HPDE6-E6E7 (cell line): ENCODE results near the gene TET2.
"Not testable (repeated sequence)": the region's sequence is repeated elsewhere in the genome, so short reads cannot be mapped to it uniquely, and the experiment has no call there.

Source experiments
- DNase-seq: peaks from one replicate; pipeline ENCODE4 v3.0.0; 2011; ENCODE audit warnings: missing footprints; ENCODE audit errors: extremely low spot score

The TET2 gene

DNA sequence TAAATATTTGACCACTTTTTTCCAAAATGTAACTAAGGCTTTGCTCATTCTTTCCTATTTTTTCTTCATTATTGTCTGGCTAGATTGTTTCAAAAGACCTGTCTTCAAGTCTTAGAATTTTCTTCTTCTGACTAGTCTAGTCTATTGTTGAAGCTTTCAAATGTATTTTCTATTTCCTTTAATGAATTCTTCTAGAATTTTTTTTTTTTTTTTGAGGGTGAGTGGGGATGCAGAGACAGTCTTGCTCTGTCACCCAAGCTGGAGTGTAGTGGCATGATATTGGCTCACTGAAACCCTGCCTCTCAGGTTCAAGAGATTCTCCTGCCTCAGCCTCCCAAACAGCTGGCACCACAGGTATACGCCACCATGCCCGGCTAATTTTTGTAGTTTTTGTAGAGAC is 141.4 kb downstream of the TET2 start:
- no peak for DNase-seq

DNA sequence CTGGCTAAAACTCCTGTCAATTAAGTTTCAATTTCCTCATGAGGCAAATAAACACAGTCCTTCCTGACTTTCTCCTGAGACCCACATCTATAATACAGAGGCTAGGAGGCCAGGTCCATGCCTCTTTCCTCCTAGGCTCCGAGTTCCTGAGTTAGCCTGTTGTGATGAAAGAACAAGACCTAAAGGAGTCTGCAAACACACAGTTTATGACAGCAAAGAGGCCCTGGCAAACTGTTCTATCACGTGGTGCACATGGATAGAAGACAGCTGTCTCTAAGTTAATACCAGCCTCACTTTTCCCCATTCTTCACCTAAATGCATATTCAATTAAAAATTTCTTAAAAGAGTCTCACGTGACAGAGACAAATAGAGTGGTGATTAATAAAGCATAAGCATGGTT is 145.2 kb downstream of the TET2 start:
- no peak for DNase-seq

DNA sequence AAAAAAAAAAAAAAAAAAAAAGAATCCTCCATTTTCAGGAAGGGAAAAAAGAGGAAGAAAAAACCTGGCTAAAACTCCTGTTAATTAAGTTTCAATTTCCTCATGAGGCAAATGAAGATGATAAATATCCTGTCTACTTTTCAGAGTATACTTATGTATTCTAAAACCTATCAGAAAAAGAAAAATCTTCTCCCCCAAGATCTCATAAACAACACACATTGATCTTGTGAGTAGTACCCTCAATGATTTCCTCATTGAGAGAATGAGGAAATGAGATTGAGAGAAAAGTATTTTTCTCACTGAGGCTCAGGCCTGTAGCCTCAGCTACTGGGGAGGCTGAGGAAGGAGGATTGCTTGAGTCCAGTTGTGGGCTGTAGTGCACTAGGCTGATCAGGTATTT is 146.7 kb downstream of the TET2 start:
- DNase-seq: no peak

DNA sequence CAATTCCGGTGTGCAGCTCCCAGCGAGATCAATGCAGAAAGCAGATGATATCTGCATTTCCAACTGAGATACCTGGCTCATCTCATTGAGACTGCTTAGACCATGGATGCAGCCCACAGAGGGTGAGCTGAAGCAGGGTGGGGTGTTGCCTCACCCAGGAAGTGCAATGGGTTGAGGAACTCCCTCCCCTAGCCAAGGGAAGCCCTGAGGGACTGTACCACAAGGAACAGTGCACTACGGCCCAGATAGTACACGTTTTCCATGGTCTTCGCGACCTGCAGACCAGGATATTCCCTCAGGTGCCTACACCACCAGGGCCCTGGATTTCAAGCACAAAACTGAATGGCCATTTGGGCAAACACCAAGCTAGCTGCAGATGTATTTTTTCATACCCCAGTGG is 150.0 kb downstream of the TET2 start:
- DNase-seq: no peak

DNA sequence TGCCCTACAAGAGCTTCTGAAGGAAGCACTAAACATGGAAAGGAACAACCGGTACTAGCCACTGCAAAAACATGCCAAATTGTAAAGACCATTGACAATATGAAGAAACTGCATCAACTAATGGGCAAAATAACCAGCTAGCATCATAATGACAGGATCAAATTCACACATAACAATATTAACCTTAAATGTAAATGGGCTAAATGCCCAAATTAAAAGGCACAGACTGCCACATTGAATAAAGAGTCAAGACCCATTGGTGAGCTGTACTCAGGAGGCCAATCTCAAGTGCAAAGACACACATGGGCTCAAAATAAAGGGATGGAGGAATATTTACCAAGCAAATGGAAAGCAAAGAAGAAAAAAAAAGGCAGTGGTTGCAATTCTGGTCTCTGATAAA is 152.4 kb downstream of the TET2 start:
- not testable (repeated sequence) for DNase-seq

GRCh38 chr4:105304085-105304484 is 157.4 kb downstream of the TET2 start:
- no peak for DNase-seq

- no peak for DNase-seq
These were observed 158.6 kb downstream of the TET2 start for GRCh38 chr4:105305019-105305836.

DNA sequence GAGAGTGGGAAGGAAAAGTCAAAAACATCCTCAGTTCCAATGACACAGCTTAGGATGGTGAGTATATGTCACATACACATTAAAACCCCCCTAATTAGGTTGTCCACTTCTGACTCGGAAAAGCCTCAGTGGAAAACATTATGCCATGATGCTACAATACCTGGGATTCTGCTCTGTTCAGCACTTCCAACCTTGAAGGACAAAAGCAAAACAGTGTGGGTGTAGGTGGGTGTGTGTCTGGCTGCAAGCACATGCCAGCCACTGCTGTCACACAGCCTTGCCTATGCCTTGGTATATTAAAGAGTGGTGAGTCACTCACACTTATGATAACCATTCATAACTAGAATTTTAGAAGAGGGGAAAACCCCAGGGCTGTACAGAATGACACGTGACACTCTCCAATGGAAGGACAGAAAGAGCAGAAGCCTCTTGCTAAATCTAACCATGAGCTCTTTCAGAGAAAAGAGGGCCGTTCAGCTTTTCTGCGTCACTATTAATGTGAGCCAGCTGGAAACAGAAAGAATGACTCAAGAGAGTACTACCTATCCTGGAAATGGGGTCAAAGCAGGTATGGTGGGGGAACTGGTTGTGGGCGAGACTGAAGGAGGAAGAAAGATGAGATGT is 159.6 kb downstream of the TET2 start:
- DNase-seq: peak; percentile 22

- DNase-seq: no peak
These were observed 160.1 kb downstream of the TET2 start for GRCh38 chr4:105306820-105307219.

DNA sequence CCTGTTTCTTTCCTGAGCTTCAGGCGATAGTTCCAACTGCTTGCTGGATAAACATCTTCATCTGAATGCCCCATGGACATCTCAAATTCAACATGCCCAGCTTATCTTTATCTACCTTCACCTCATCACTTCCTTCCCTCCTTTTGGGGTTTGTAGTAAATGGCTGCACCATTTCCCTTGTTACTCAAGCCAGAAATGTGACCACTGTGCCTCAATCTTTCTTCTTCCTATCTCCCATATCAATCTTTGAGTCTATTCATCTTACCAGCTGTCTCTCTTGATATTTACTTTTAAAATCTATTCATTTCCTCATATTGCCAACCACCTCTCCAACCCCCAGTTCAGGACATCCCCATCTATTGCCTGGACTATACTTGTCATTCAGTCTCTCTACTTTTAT is 171.8 kb downstream of the TET2 start:
- no peak for DNase-seq

GRCh38 chr4:105327222-105327621 is 180.5 kb downstream of the TET2 start:
- DNase-seq: no peak

- no peak for DNase-seq
These were observed 181.3 kb downstream of the TET2 start for GRCh38 chr4:105327956-105328355.

- no peak for DNase-seq
These were observed 182.4 kb downstream of the TET2 start for GRCh38 chr4:105329081-105329480.
